Measurements from ENCODE around the gene FTO. TPM values are rescaled to one million over a fixed set of nuclear protein-coding genes. Genes with fewer than 3 reads are reported as not detected.
A peak's percentile ranks its signal among the peaks of the same experiment; 100 is the strongest.

FTO gene
- total and polyA plus RNA-seq, 2 of the 13 experiments (the other 11 are each of a cell fraction or from before 2014, with no cell fraction given), result 41.6 to 55.8 TPM

DNA sequence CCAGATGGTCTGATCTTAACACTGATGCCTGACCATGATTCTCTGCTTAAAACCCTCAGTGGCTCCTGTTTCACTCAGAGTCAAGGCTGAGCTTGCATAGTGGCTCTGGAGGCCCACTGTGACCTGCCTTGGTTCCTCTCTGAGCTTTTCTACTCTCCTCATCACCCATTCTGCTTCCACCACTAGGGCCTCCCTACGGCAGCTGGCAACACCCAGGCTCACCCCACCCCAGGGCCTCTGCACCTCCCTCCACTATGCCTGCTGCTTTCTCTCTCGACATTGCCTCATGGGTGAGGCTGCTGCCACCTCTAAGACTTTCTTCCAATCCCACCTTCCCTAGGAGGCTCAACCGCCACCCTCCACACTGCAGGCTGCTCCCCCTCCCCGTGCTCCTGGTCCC, 455.0 kb downstream of the FTO start (continued):
- TF ChIP-seq, protein P1, sequence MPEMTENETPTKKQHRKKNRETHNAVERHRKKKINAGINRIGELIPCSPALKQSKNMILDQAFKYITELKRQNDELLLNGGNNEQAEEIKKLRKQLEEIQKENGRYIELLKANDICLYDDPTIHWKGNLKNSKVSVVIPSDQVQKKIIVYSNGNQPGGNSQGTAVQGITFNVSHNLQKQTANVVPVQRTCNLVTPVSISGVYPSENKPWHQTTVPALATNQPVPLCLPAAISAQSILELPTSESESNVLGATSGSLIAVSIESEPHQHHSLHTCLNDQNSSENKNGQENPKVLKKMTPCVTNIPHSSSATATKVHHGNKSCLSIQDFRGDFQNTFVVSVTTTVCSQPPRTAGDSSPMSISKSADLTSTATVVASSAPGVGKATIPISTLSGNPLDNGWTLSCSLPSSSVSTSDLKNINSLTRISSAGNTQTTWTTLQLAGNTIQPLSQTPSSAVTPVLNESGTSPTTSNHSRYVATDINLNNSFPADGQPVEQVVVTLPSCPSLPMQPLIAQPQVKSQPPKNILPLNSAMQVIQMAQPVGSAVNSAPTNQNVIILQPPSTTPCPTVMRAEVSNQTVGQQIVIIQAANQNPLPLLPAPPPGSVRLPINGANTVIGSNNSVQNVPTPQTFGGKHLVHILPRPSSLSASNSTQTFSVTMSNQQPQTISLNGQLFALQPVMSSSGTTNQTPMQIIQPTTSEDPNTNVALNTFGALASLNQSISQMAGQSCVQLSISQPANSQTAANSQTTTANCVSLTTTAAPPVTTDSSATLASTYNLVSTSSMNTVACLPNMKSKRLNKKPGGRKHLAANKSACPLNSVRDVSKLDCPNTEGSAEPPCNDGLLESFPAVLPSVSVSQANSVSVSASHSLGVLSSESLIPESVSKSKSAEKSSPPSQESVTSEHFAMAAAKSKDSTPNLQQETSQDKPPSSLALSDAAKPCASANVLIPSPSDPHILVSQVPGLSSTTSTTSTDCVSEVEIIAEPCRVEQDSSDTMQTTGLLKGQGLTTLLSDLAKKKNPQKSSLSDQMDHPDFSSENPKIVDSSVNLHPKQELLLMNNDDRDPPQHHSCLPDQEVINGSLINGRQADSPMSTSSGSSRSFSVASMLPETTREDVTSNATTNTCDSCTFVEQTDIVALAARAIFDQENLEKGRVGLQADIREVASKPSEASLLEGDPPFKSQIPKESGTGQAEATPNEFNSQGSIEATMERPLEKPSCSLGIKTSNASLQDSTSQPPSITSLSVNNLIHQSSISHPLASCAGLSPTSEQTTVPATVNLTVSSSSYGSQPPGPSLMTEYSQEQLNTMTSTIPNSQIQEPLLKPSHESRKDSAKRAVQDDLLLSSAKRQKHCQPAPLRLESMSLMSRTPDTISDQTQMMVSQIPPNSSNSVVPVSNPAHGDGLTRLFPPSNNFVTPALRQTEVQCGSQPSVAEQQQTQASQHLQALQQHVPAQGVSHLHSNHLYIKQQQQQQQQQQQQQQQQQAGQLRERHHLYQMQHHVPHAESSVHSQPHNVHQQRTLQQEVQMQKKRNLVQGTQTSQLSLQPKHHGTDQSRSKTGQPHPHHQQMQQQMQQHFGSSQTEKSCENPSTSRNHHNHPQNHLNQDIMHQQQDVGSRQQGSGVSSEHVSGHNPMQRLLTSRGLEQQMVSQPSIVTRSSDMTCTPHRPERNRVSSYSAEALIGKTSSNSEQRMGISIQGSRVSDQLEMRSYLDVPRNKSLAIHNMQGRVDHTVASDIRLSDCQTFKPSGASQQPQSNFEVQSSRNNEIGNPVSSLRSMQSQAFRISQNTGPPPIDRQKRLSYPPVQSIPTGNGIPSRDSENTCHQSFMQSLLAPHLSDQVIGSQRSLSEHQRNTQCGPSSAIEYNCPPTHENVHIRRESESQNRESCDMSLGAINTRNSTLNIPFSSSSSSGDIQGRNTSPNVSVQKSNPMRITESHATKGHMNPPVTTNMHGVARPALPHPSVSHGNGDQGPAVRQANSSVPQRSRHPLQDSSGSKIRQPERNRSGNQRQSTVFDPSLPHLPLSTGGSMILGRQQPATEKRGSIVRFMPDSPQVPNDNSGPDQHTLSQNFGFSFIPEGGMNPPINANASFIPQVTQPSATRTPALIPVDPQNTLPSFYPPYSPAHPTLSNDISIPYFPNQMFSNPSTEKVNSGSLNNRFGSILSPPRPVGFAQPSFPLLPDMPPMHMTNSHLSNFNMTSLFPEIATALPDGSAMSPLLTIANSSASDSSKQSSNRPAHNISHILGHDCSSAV (CRISPR knock-in tag; IDR thresholded peaks at IDR 0.05; ENCODE audit: borderline replicate concordance), result no peak
- TF ChIP-seq ZFP90 (CRISPR knock-in tag; IDR thresholded peaks at IDR 0.05; ENCODE audit: borderline replicate concordance), result no peak
- no peak for TF ChIP-seq RCOR2 (CRISPR knock-in tag; IDR thresholded peaks at IDR 0.05)
- 0 out of 2 replicates have a peak, but pooled peaks have one; percentile 27 for TF ChIP-seq ZNF138 (CRISPR knock-in tag; IDR thresholded peaks at IDR 0.05; ENCODE audit: low read depth)
- TF ChIP-seq, protein P2, sequence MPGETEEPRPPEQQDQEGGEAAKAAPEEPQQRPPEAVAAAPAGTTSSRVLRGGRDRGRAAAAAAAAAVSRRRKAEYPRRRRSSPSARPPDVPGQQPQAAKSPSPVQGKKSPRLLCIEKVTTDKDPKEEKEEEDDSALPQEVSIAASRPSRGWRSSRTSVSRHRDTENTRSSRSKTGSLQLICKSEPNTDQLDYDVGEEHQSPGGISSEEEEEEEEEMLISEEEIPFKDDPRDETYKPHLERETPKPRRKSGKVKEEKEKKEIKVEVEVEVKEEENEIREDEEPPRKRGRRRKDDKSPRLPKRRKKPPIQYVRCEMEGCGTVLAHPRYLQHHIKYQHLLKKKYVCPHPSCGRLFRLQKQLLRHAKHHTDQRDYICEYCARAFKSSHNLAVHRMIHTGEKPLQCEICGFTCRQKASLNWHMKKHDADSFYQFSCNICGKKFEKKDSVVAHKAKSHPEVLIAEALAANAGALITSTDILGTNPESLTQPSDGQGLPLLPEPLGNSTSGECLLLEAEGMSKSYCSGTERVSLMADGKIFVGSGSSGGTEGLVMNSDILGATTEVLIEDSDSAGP (CRISPR knock-in tag; IDR thresholded peaks at IDR 0.05; ENCODE audit: borderline replicate concordance), result peak; percentile 27; the same call in 1 of the 2 replicates
- TF ChIP-seq, protein P3, sequence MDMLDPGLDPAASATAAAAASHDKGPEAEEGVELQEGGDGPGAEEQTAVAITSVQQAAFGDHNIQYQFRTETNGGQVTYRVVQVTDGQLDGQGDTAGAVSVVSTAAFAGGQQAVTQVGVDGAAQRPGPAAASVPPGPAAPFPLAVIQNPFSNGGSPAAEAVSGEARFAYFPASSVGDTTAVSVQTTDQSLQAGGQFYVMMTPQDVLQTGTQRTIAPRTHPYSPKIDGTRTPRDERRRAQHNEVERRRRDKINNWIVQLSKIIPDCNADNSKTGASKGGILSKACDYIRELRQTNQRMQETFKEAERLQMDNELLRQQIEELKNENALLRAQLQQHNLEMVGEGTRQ (IDR thresholded peaks at IDR 0.05; ENCODE audit: low read depth, low read length), result no peak
- TF ChIP-seq, protein P3 (CRISPR knock-in tag; IDR thresholded peaks at IDR 0.05; ENCODE audit: borderline replicate concordance), result peak; percentile 16; the same call in 1 of the 2 replicates
- no peak for TF ChIP-seq ZNF234 (CRISPR knock-in tag; conservative IDR thresholded peaks at IDR 0.05)
- 0 out of 2 replicates have a peak, but pooled peaks have one; percentile 63 for TF ChIP-seq ZNF274 (CRISPR knock-in tag; IDR thresholded peaks at IDR 0.05)
- no peak for TF ChIP-seq ZC3H4 (CRISPR knock-in tag; IDR thresholded peaks at IDR 0.05; ENCODE audit: borderline replicate concordance)
